Measurements from ENCODE around the gene FCN2.

The FCN2 gene

DNA sequence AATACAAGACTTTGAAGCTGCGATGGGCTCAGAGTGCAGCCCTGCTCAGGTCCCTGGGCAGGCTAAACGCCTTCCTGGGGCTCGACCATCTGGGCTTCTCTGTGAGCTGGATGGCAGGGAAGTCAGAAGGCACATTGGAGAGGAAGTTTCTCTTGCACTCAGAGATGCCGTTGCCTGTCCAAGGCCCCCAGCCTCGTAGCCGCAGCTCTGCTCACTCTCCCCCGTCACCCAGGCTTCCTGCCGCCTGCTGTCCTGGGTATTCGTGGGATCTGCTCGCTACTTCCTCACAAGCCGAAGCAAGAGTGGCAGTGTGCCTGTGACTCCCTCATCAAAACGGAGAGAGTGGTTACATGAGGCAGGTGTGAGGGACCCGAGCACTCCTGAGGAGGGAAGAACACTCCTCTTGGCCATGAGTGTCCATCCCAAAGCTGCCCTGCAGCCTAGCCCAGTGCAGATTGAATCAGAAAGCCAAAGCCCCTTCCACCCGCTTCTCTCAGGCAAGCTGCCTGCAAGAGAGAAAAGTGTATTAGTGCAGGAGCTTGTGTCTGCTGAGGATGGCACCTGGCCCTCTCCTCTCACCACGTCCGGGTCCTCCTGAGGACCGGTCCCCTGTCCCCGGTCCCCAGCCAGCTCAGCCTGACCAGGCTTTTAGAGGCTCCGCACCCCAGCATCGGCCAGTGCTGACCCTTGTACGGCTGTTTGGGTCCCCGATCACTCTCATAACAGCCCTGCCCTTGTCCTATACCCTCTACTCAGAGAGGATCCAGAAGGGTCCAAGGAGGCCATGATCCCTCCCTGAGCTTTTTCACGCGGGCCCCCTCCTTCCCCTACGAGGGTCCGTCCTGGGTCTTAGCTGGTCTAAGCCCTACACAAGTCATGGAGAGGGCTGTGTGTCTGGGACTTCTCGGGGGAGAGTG lies 7.3 kb downstream of the FCN2 start:
- no peak for DNase-seq (ENCODE audit: low read depth in 2 of 3, low spot score in 1 of 3)

DNA sequence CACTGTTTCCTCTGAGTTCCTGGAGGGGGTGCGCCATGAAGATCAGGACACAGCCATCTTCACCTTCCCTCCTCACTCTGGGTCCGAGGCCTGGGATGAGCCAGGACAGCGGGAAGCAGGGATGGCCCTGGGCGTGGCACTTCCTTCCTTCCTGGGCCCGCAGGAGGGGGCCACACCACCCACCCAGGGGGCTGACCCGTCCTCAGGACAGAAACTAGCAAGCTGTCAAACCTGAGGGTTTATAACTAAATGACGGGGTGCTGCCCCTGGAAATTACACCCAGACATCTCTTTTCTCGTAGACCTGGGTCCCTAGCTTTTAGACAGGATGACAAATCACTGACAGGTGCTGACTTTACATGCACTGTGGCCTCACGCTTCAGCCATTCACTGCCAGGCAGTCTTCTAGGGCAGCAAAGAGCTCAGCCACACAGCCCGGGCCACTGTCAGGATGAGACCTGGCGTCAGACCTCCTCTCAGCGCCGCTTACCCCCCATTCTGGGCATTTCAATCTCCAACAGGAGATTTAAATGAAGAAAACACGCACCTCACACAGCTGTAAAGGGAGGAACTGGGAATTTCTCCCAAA lies 8.1 kb downstream of the FCN2 start:
- no peak for DNase-seq (ENCODE audit: low read depth in 2 of 3, low spot score in 1 of 3)

DNA sequence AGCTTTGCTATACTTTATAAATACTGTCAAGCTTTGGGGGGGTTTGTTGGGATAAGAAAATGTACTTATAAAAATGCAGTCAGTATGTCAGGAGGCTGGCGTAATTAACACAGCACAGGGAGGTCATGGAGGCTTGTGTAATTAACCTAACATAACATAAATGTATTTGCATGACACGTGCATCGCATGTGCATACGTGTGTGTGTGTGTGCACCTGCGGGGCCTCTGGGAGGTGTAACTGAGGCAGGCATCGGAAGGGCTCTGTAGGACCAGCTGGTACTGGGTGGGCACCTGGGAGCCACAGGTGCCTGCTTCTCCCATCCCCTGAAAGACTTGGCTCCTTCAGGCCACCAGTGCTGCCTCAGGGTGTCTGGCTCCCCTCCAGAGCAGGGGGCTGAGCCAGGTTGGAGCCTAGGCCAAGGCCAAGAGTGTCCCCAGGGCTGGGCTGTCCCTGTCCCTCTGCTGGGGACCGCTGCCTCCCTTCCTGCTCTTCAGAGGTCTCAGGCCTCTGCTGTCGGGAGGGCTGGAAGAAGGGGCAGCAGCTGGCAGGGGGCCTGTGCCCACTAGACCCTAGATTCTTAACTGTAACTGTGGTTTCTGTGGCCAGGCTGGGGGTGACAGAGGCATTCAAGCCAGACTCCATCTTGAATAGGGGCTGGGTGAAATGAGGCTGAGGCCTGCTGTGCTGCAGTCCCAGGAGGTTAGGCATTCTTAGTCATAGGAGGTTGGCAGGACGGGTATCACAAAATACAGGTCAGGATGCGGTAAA lies 9.0 kb downstream of the FCN2 start:
- no peak for DNase-seq (ENCODE audit: low read depth in 2 of 3, low spot score in 1 of 3)

DNA sequence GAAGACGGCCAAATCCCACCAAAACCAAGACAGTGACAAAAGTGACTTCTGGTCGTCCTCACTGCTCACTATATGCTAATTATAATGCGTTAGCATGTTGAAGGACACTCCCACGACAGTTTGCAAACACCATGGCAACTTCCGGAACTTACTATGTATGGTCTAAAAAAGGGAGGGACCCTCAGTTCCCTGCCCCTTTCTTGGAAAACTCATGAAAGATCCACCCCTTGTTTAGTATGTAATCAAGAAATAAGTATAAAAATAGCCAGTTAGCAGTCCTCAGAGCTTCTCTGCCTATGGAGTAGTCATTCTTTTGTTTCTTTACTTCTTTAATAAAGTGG lies 9.5 kb downstream of the FCN2 start:
- no peak for DNase-seq (ENCODE audit: low read depth in 2 of 3, low spot score in 1 of 3)

DNA sequence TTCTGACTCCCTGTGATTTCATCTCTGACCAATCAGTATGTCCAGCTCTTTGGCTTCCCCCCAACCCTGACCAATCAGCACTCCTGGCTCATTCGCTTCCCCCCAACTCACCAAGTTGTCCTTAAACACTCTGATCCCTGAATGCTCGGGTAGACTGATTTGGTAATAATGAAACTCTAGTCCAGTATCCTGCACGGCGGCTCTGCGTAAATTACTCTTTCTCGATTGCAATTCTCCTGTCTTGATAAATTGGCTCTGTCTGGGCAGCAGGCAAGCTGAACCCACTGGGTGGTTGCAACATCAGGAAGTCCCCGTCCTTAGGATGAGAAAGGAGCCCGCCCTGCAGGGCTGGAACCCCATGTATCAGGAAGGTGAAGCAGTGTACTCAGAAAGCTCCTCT lies 10.4 kb downstream of the FCN2 start:
- no peak for DNase-seq (ENCODE audit: low read depth in 2 of 3, low spot score in 1 of 3)

DNA sequence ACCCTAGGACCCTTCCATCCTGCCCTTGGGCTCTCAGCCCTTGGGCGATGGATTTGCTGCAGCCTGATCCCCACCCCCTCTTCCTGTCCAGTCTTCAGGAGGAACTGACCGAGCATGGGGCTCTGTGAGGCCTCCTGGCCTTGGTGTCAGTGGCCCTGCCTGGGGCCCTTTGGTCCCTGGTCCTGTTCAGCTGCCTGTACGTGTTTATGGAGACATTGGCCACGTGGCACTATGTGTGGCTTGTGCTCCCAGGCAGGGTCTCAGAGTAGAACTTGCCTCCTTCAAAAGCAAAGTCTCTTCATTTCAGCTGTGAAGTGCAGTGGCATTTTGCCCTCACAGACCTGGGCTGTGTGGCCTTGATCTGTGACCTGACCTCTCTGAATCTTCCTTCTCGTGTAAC lies 11.1 kb downstream of the FCN2 start:
- DNase-seq (ENCODE audit: low read depth in 2 of 3, low spot score in 1 of 3) = no peak

DNA sequence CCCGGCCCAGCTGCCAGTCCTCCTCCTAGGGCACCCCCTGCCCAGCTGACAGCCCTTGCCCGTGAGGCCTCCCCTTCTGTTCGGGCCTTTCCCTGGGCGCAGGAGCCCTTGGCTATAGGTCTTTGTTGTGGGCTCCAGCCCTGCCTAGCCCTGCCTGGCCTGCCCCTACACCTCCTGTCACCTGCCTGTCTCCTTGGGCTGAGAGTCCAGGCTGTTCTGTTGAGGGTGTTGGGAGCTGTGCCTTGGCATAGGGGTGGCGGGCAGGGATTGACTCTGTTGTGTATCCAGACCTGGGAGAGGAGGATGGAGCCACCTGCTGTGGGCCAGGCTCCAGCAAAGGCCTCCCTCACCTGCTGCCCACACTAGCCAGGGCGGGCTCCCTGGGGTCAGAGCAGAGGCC lies 11.6 kb downstream of the FCN2 start:
- no peak for DNase-seq (ENCODE audit: low read depth in 2 of 3, low spot score in 1 of 3)

DNA sequence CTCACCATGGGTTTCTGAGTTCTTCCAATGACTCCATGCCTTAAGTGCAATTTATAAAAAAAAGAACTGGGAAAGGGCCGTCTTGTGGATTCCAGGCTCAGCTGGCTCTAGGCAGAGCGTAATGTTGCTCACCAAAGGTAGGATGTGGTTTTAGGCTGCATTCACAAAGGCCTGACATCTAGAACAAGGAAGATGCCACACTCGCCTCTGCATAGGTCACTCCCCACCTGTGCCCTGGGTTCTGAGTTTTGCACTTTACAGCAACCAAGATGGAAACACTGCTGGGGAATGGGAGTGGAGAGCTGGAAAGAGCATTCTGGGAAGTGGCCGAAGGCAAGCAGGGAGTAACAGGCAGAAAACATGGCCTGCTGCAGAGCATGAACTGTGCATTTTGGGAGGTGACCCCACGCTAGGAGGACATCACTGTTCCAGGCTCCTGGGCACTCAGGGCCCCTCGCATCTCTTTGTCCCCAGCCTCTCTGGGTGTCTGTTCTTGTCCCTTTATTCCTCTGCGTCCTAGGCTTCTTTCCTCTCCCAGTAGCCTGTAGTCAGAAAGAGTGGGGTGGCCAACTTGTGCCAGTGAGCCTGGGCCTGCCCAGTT lies 12.3 kb downstream of the FCN2 start:
- DNase-seq (ENCODE audit: low read depth in 2 of 3, low spot score in 1 of 3) = no peak

DNA sequence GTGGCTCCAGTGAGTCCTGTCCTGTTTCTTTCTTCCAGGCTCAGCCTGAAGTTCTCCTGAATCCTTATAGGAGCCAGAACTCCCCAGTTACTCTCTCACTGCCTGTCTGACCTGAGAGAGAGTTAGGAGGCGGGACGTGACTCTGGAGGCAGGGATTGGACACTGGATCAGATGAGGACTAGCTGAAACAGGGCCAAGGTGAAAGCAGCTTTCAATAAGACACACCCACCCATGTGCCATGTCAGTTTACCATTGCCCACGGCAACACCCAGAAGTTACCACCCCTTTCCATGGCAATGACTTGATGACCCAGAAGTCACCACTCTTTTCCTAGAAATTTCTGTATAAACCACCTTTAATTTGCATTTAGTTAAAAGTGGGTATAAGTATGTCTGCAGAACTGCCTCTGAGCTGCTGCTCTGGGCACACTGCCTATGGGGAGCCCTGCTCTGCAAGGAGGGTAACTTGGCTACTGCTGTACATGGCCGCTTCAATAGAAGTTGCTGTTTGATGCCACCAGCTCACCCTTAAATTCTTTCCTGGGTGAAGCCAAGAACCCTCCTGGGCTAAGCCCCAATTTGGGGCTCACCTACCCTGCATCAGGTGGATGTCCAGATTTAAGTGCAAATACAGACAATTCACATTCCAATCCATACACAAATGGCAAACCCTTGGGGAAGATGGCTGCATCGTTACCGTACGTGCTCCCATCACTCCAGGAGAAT lies 13.7 kb downstream of the FCN2 start:
- DNase-seq (ENCODE audit: low read depth in 2 of 3, low spot score in 1 of 3) = no peak

DNA sequence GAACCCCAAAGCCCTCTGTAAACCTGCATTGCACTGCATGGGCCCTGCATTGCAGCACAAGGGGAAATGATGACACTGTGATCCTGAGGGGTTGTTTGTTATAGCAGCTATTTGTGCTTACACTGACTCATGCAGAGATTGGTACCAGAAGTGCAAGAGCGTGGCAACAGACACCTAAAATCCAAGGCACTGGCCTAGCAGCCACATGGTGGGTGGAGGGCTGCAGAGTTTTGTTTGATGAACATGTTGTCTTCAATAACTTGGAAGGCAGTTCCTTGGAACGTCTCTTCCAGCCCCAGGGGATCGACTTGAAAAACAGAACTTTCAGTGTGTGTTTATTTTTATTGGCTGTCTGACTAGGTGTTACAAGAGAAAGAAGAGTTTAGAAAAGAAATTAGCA lies 14.5 kb downstream of the FCN2 start:
- DNase-seq (ENCODE audit: low read depth in 2 of 3, low spot score in 1 of 3) = no peak

DNA sequence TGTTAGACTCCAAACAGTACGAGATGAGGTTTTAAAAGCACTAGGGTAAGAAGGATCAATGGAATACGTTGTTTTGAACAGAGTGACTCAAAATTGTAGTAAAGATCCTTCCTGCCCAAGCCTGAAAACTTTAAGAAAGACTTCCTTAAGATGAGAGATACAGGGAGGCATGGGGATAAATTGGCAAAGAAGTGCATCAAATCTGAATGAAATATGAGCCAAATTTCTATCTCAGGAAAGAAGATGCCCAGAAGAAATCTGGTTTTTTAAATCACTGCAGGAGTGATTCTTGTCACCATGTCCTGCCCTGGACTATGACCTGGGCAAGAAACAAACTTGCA lies 14.9 kb downstream of the FCN2 start:
- DNase-seq (ENCODE audit: low read depth in 2 of 3, low spot score in 1 of 3) = no peak

DNA sequence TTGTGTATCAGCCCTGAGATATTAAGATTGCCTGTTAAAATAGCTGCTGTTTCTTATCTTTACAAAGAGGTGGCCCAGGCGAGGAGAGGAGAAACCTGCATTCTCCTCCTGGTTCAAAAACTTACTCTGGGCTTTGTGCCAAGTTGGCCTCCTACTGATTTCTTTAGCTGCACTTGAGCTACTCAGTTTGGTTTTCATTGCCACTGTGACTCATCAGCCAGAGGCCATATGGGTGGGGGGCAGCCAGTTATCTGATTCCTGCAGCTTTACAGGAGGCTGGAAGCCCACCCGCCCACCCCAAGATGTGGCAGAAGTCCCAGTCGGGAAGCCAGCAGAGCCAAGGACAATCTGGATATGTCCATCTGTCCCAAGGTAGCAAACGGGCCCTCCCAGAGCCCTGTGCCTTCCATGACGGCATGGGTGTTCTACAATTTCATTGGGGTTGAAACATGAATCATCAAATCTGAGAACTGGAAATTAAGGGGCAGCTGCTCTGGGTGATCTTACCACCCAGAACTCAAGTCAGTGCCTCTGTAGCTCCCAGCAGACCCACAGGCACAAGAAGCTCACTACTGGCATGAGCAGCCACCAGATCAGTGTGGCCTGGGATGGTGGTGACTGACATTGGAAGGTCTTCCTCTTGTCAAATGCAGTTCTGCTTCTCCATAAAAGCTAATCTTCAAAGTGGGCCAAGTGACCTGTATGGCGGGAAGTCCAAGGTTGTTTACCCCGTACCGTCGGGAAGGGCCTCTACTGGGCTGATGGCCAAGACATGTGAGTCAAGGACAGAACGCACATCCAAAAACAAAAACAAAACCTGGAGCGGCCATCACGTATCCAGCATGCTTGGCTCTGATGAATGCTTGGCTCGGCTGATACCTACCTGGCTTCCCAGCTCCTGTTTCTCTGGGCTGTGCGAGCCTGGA lies 15.6 kb downstream of the FCN2 start:
- DNase-seq (ENCODE audit: low read depth in 2 of 3, low spot score in 1 of 3) = no peak

DNA sequence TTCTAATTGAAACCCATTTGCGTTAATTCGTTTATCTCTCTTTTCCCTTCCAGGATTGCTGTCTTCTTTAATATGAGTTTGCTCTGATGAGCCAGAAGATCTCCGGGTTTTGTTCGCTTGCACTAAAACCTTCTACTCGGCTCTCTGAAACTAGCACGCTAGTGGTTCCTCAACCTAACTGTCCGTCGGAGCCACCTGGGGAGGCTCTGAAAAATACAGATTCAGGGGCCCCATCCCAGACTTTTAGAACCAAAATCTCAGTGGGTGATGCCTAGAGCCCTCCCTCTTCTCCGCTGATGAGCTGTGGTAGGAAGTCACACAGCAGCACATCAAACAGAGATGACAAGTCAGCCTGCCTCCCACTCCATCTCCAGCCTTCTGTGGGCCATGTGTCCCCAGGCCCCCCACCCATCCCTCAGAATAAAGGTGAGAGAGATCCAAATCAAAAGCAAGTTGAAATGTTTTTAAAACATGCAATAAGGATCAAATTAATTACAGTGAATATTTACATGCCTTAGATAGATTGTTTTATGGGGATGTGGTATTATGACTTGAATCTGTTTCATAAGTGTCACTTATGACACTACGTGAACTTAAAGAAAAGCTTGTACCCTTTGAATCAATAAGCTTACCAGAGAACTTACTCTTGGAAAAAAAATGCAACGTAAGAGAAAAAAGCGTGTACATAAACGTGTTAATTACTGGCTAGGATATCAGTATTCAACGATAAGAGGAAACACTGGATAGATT lies 16.4 kb downstream of the FCN2 start:
- no peak for DNase-seq (ENCODE audit: low read depth in 2 of 3, low spot score in 1 of 3)

DNA sequence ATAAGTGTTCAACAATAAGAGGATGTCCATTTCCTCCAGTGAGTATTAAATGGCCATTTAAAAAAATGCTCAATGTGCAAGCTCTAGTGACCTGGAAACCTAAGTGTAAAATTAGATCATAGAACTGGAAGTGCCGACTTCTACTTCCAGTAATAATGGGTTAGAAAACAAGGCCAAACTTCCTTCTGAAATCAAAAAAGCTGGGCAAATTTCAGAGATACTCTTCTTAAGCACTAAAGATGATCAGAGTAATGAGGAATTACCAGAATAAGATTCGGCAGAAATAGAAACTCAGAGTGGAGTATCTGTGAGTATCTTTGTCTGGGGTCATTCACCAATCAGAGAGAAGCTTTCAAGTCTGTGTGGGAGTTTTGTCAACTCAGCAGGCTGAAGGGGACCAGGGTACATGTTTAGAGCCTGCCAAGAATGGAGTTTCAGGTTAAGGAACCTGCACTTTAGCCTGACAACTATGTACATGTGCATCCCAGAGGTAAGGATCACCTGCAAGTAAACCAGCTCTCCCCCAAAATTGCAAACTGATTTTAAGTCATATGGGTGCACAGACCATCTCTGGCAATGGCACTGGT lies 17.1 kb downstream of the FCN2 start:
- no peak for DNase-seq (ENCODE audit: low read depth in 2 of 3, low spot score in 1 of 3)

DNA sequence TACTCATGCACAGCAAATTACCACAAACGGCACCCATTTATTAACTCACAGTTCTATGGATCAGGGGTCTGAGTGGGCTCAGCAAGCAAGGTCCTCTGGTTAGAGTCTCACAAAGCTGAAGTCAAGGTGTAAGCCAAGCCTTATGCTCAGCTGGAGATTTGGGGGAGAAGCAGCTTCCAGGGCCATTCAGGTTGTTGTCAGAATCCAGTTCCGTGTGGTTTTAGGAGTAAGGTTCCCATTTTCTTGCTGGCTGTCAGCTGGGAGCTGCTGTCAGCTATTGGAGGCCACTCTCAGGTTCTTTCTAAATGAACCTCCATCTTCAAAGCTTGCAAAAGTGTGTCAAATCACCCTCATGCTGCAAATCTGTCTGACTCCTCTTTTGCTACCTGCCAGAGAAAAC lies 17.7 kb downstream of the FCN2 start:
- DNase-seq (ENCODE audit: low read depth in 2 of 3, low spot score in 1 of 3) = no peak

DNA sequence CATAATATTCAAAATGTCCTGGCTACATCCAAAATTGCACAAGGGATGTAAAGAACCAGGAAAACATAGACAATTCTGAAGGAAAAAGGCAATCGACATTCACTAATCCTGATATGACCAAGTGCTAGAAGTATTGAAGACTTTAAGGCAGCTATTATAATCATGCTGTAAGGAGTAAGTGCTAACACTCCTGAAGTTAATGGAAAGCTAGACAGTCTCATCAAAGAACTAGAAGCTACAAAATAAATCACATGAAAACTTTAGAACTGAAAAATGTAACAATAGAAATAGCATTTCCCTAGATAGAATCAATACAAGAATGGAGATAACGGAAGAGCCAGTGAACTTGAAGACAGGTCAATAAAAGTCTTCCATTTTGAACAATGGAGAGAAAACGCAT lies 18.6 kb downstream of the FCN2 start:
- DNase-seq (ENCODE audit: low read depth in 2 of 3, low spot score in 1 of 3) = no peak

DNA sequence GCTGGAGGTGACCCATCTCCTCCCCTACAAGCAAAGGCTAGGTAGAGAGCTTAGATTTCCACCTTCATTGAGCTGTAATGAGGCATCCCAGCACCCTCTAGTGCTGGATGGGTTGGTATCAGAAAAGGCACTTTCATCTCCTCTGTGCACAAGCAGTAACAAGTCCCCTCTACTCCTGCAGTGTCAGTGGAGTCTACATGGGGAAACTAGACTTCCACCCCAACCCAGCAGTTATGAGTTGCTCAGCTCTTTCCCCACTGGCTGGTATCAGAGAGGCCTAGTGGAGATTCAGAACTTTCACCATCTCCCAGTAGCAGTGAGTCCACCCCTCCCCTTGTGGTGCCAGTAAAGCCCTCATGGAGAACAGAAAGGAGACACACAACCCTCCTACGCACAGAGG lies 19.2 kb downstream of the FCN2 start:
- DNase-seq (ENCODE audit: low read depth in 2 of 3, low spot score in 1 of 3) = no peak

DNA sequence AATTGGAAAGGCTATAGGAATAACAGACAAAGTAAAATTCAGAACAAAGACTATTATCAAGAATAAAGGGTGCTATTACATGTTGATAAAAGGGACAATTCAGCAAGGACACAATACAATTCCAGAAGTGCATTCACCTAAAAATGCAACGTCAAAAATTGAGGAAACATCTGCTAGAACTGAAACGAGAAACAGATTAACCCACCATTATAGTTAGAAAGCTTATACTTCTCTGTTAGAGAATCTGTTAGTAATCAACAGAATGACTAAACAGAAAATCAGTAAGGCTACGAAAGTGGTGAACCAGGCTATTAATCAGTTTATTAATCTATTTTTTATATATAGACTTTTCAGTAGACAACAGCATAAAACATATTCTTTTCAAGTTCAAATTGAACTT lies 22.3 kb downstream of the FCN2 start:
- DNase-seq (ENCODE audit: low read depth in 2 of 3, low spot score in 1 of 3) = no peak
